Neural cell (in vitro differentiated cells): ENCODE results near the gene CRISP3. TPM values are rescaled to one million over a fixed set of nuclear protein-coding genes. Genes with fewer than 3 reads are reported as not detected.

Source experiments
- H2AFZ ChIP-seq: fragments of 200-600, 300-800 bp; sonication (generic), shearing (Covaris generic); 2 replicates; pipeline ENCODE4 v1.6.0; 2014; ENCODE audit warnings: low read depth, mild to moderate bottlenecking, antibody characterized with exemption, low read length, moderate library complexity
- H3F3A ChIP-seq: fragments of 200-600 bp; shearing (Covaris generic); 2 replicates; pipeline ENCODE4 v1.6.1; 2016; ENCODE audit warnings: mild to moderate bottlenecking, moderate library complexity, mixed read lengths, antibody characterized with exemption, low read length; ENCODE audit not compliant: insufficient read depth, poor library complexity, severe bottlenecking
- H3K27ac ChIP-seq: fragments of 200-600, 300-800 bp; sonication (generic), shearing (Covaris generic); 2 replicates; pipeline ENCODE4 v1.5.1; 2014; ENCODE audit warnings: mild to moderate bottlenecking, low read length, moderate library complexity
- H3K27me3 ChIP-seq: fragments of 300-800, 200-600 bp; sonication (generic), shearing (Covaris generic); 2 replicates; pipeline ENCODE4 v1.6.0; 2014; ENCODE audit warnings: mild to moderate bottlenecking, low read depth, low read length, moderate library complexity; ENCODE audit not compliant: insufficient read depth
- H3K36me3 ChIP-seq: fragments of 300-800, 200-600 bp; sonication (generic), shearing (Covaris generic); 2 replicates; pipeline ENCODE4 v1.5.1; 2014; ENCODE audit warnings: mild to moderate bottlenecking, antibody characterized with exemption, low read length, moderate library complexity; ENCODE audit not compliant: insufficient read depth
- H3K4me2 ChIP-seq: fragments of 300-800, 200-600 bp; sonication (generic), shearing (Covaris generic); 2 replicates; pipeline ENCODE4 v1.6.0; 2014; ENCODE audit warnings: mild to moderate bottlenecking, low read length
- H3K4me3 ChIP-seq: fragments of 300-800, 200-600 bp; sonication (generic), shearing (Covaris generic); 2 replicates; pipeline ENCODE4 v1.5.1; 2014; ENCODE audit warnings: mild to moderate bottlenecking, low read length, moderate library complexity
- H3K79me2 ChIP-seq: fragments of 200-600 bp; shearing (Covaris generic); replicated peaks from 2 replicates; pipeline ENCODE4 v1.6.0; 2014; ENCODE audit warnings: mild to moderate bottlenecking, low read length, moderate library complexity; ENCODE audit not compliant: insufficient read depth
- H3K9ac ChIP-seq: fragments of 300-800, 200-600 bp; sonication (generic), shearing (Covaris generic); 2 replicates; pipeline ENCODE4 v1.6.1; 2016; ENCODE audit warnings: mild to moderate bottlenecking, low read length, mixed read lengths
- H3K9me2 ChIP-seq: fragments of 200-600 bp; shearing (Covaris generic); 2 replicates; pipeline ENCODE4 v1.6.1; 2016; ENCODE audit warnings: mild to moderate bottlenecking, low read length, mixed read lengths; ENCODE audit not compliant: insufficient read depth
- H3K9me3 ChIP-seq: fragments of 200-600, 300-800 bp; sonication (generic), shearing (Covaris generic); 2 replicates; pipeline ENCODE4 v1.6.1; 2016; ENCODE audit warnings: mild to moderate bottlenecking, mixed run types, low read length, moderate library complexity, mixed read lengths
- H4K20me1 ChIP-seq: fragments of 200-600 bp; shearing (Covaris generic); 2 replicates; pipeline ENCODE4 v1.6.1; 2016; ENCODE audit warnings: mild to moderate bottlenecking, mixed run types; ENCODE audit not compliant: insufficient read depth
- CTCF ChIP-seq: fragments of 450-650 bp; IDR thresholded peaks from 2 replicates; pipeline ENCODE4 v1.5.1; 2014; ENCODE audit warnings: antibody characterized with exemption, mild to moderate bottlenecking, moderate library complexity; ENCODE audit not compliant: poor library complexity, severe bottlenecking
- EP300 ChIP-seq: fragments of 450-650 bp; conservative IDR thresholded peaks from 2 replicates; pipeline ENCODE4 v1.6.1; 2014; ENCODE audit warnings: antibody characterized with exemption, mild to moderate bottlenecking, moderate library complexity; ENCODE audit not compliant: poor library complexity, severe bottlenecking
- EZH2 ChIP-seq: fragments of 200-600, 300-800 bp; shearing (Covaris generic), sonication (generic); IDR thresholded peaks from 2 replicates; pipeline ENCODE4 v1.6.1; 2014; ENCODE audit warnings: antibody characterized with exemption, low read length, borderline replicate concordance, mild to moderate bottlenecking; ENCODE audit not compliant: insufficient read depth, poor library complexity, severe bottlenecking
- MXI1 ChIP-seq: fragments of 450-650 bp; conservative IDR thresholded peaks from 2 replicates; pipeline ENCODE4 v1.6.1; 2014; ENCODE audit warnings: antibody characterized with exemption, mild to moderate bottlenecking; ENCODE audit not compliant: poor library complexity, severe bottlenecking
- POLR2AphosphoS5 ChIP-seq: IDR thresholded peaks from 2 replicates; pipeline ENCODE4 v1.6.1; 2012
- RAD21 ChIP-seq: fragments of 450-650 bp; conservative IDR thresholded peaks from 2 replicates; pipeline ENCODE4 v1.6.1; 2014; ENCODE audit warnings: antibody characterized with exemption, mild to moderate bottlenecking, moderate library complexity
- REST ChIP-seq: IDR thresholded peaks from 2 replicates; pipeline ENCODE4 v1.6.1; 2012; ENCODE audit warnings: borderline replicate concordance
- SMC3 ChIP-seq: fragments of 450-650 bp; conservative IDR thresholded peaks from 2 replicates; pipeline ENCODE4 v1.6.1; 2014; ENCODE audit warnings: antibody characterized with exemption, mild to moderate bottlenecking, moderate library complexity; ENCODE audit not compliant: poor library complexity
- TAF1 ChIP-seq: IDR thresholded peaks from 2 replicates; pipeline ENCODE4 v1.6.1; 2012; ENCODE audit warnings: low read depth
- polyA plus RNA-seq: library from polyadenylated mRNA; depleted of rRNA; stranded (reverse); fragments of >200 nt; gene quantifications from 2 replicates; pipeline ENCODE4 v1.2.3, GENCODE V29; 2014

The CRISP3 gene
- polyA plus RNA-seq, 1 donor from 2014 or later, result not detected

- no peaks in the 10 kb centered on the region for H3K9me3 ChIP-seq
- no peaks in the 10 kb centered on the region for H3K36me3 ChIP-seq
- TF ChIP-seq RAD21 (no peak), EP300 (no peak), REST (no peak), CTCF (no peak), TAF1 (no peak)
- no peak overlapping the region for H3K27ac ChIP-seq
- H2AFZ ChIP-seq, result no peak overlapping the region
- no peaks in the 10 kb centered on the region for H3F3A ChIP-seq
- no peak overlapping the region for H3K4me2 ChIP-seq
- H3K9ac ChIP-seq, result no peak overlapping the region
- H3K9me2 ChIP-seq, result no peaks in the 10 kb centered on the region
- no peaks in the 10 kb centered on the region for H3K79me2 ChIP-seq
- no peak overlapping the region for H3K4me3 ChIP-seq
- H4K20me1 ChIP-seq, result no peaks in the 10 kb centered on the region
- no peaks in the 10 kb centered on the region for H3K27me3 ChIP-seq
Measured at GRCh38 chr6:49764571-49765236, 20.5 kb upstream of the CRISP3 start.

GRCh38 chr6:49743429-49743828, 759 bp downstream of the CRISP3 start:
- no peak overlapping the region for H3K27ac ChIP-seq
- H3K4me2 ChIP-seq, result no peak overlapping the region
- H2AFZ ChIP-seq, result no peak overlapping the region
- H3K9me2 ChIP-seq, result no peaks in the 10 kb centered on the region
- H3K9ac ChIP-seq, result no peak overlapping the region
- H4K20me1 ChIP-seq, result no peaks in the 10 kb centered on the region
- no peak overlapping the region for H3K4me3 ChIP-seq
- H3F3A ChIP-seq, result no peaks in the 10 kb centered on the region
- H3K79me2 ChIP-seq, result no peaks in the 10 kb centered on the region
- no peak for TF ChIP-seq POLR2AphosphoS5
- TF ChIP-seq MXI1, result no peak
- no peak for TF ChIP-seq EZH2
- no peak for TF ChIP-seq RAD21
- no peak for TF ChIP-seq SMC3
- no peak for TF ChIP-seq TAF1
- no peak for TF ChIP-seq REST
- no peak for TF ChIP-seq CTCF
- TF ChIP-seq EP300, result no peak
- no peaks in the 10 kb centered on the region for H3K27me3 ChIP-seq
- no peaks in the 10 kb centered on the region for H3K36me3 ChIP-seq
- H3K9me3 ChIP-seq, result no peaks in the 10 kb centered on the region
